Right cardiac atrium (tissue), 5 donors: ENCODE data around the gene RAB3C. TPM values are rescaled to one million over a fixed set of nuclear protein-coding genes. Genes with fewer than 3 reads are reported as not detected.

Experiments used
- ATAC-seq, 2 donors: fragments of 200-7000 bp; cut with Tn5 transposase; one replicate each; pipeline versions ENCODE4 v1.8.0 to v1.9.1; 2020; ENCODE audit warnings: moderate library complexity in 2 of 2, mild to moderate bottlenecking in 1 of 2
- DNase-seq, 3 donors: peaks; one replicate each; pipeline ENCODE4 v3.0.0-alpha.2; 2020
- H3K27ac ChIP-seq: one replicate; pipeline ENCODE4 v1.5.1; 2013; ENCODE audit warnings: mild to moderate bottlenecking, low read length, control low read depth, moderate library complexity
- H3K27me3 ChIP-seq: one replicate; pipeline ENCODE4 v1.6.1; 2013; ENCODE audit not compliant: control insufficient read depth, insufficient read depth
- H3K4me1 ChIP-seq: one replicate; pipeline ENCODE4 v1.6.1; 2013; ENCODE audit warnings: low read length; ENCODE audit not compliant: control insufficient read depth, insufficient read depth
- H3K4me3 ChIP-seq: one replicate; pipeline ENCODE4 v1.5.1; 2013; ENCODE audit warnings: low read length, control low read depth
- H3K9me3 ChIP-seq: one replicate; pipeline ENCODE4 v1.6.1; 2013; ENCODE audit warnings: low read length; ENCODE audit not compliant: control insufficient read depth
- WGBS: extraction: QIAGEN DNeasy Blood & Tissue Kit; methylation state at CpG from one replicate; pipeline ENCODE4 v1.1.7; 2013; 5-methylcytosine and 5-hydroxymethylcytosine counted together
- intact Hi-C, 4 donors: fragments of 100-400 bp; cut with DNase I; formaldehyde crosslinking; loops; one replicate each; pipeline versions ENCODE4 v1.11.0 to v1.14.0; 2022 to 2023
- polyA plus RNA-seq: library from polyadenylated mRNA; stranded (reverse); fragments of 200-250 nt; gene quantifications from one replicate; pipeline ENCODE4 v1.2.3, GENCODE V29; 2013
- total RNA-seq, 4 donors: library from RNA; stranded (reverse); fragmentation: NEBNext Ultra II Directional; extraction: Animal tissue kit (Norgen Biotek cat#: 25700); gene quantifications; one replicate each; pipeline ENCODE4 v1.2.1, GENCODE V29; 2021
- donor health status: healthy with polysubstance abuse.
- donor health status: DM: no; HTN: yes; CAD: no.
- donor health status: DM: no; HTN: no; CAD: no.
- donor health status: DM: no; HTN: yes; CAD: no; lungs with severe emphysema.
- donor health status: DM: yes; HTN: yes; CAD: no.

Gene RAB3C
- total and polyA plus RNA-seq, 5 donors, result 0.34 to 1.3 (median 0.53) TPM

GRCh38 chr5:58800861-58801540 lies 218.1 kb downstream of the RAB3C start:
- no peaks in the 10 kb centered on the region for H3K4me1 ChIP-seq
- no peak overlapping the region for H3K4me3 ChIP-seq
- no peak overlapping the region for H3K27ac ChIP-seq
- H3K9me3 ChIP-seq, result no peaks in the 10 kb centered on the region
- peaks cover 2% of the 10 kb centered on the region for H3K27me3 ChIP-seq
- ATAC-seq, result no peak
- intact Hi-C loops, result no loop called here
- no peak for DNase-seq
- WGBS, result 62% methylated on average over 5 of the region's 5 CpGs

- DNase-seq, result no peak
- Histone ChIP-seq H3K27me3 (peaks cover 2% of the 10 kb centered on the region), H3K4me1 (no peaks in the 10 kb centered on the region), H3K27ac (no peak overlapping the region), H3K4me3 (no peak overlapping the region), H3K9me3 (no peaks in the 10 kb centered on the region)
- ATAC-seq, result no peak
- intact Hi-C loops, result no loop called here
Observed at GRCh38 chr5:58803056-58803455, 220.2 kb downstream of the RAB3C start.

- DNase-seq (no peak), ATAC-seq (no peak)
- Histone ChIP-seq H3K4me1 (no peaks in the 10 kb centered on the region), H3K4me3 (no peak overlapping the region), H3K9me3 (no peaks in the 10 kb centered on the region), H3K27me3 (peaks cover 2% of the 10 kb centered on the region), H3K27ac (no peak overlapping the region)
- intact Hi-C loops, result no loop called here
Observed at GRCh38 chr5:58804291-58804690, 221.4 kb downstream of the RAB3C start.

GRCh38 chr5:58810086-58810485 lies 227.2 kb downstream of the RAB3C start:
- H3K4me3 ChIP-seq, result no peak overlapping the region
- no peaks in the 10 kb centered on the region for H3K4me1 ChIP-seq
- WGBS, result 44% methylated on average over 1 of the region's 1 CpG
- no peaks in the 10 kb centered on the region for H3K27me3 ChIP-seq
- H3K9me3 ChIP-seq, result no peaks in the 10 kb centered on the region
- no peak for DNase-seq
- intact Hi-C loops, result no loop called here
- H3K27ac ChIP-seq, result no peak overlapping the region
- ATAC-seq, result no peak

- 94% methylated on average over 3 of the region's 3 CpGs for WGBS
- Histone ChIP-seq H3K4me3 (no peak overlapping the region), H3K27me3 (no peaks in the 10 kb centered on the region), H3K4me1 (no peaks in the 10 kb centered on the region), H3K9me3 (no peaks in the 10 kb centered on the region), H3K27ac (no peak overlapping the region)
- intact Hi-C loops, result no loop called here
- DNase-seq, result no peak
- ATAC-seq, result no peak
Observed at GRCh38 chr5:58813855-58814254, 231.0 kb downstream of the RAB3C start.

GRCh38 chr5:58816181-58816731 lies 233.4 kb downstream of the RAB3C start:
- H3K4me1 ChIP-seq, result no peaks in the 10 kb centered on the region
- intact Hi-C loops, result no loop called here
- ATAC-seq (no peak), DNase-seq (no peak)
- WGBS, result 78% methylated on average over 4 of the region's 4 CpGs
- no peak overlapping the region for H3K27ac ChIP-seq
- no peaks in the 10 kb centered on the region for H3K9me3 ChIP-seq
- H3K4me3 ChIP-seq, result no peak overlapping the region
- H3K27me3 ChIP-seq, result no peaks in the 10 kb centered on the region

GRCh38 chr5:58818465-58818864 lies 235.6 kb downstream of the RAB3C start:
- no peak overlapping the region for H3K4me3 ChIP-seq
- no peak overlapping the region for H3K27ac ChIP-seq
- 84% methylated on average over 1 of the region's 1 CpG for WGBS
- ATAC-seq (no peak), DNase-seq (no peak)
- intact Hi-C loops, result no loop called here
- H3K9me3 ChIP-seq, result no peaks in the 10 kb centered on the region
- no peaks in the 10 kb centered on the region for H3K27me3 ChIP-seq
- no peaks in the 10 kb centered on the region for H3K4me1 ChIP-seq

- Histone ChIP-seq H3K27me3 (no peaks in the 10 kb centered on the region), H3K27ac (no peak overlapping the region), H3K4me1 (no peaks in the 10 kb centered on the region), H3K4me3 (no peak overlapping the region), H3K9me3 (no peaks in the 10 kb centered on the region)
- intact Hi-C loops, result no loop called here
- DNase-seq (no peak), ATAC-seq (no peak)
- 74% methylated on average over 2 of the region's 2 CpGs for WGBS
Observed at GRCh38 chr5:58825441-58825840, 242.6 kb downstream of the RAB3C start.

GRCh38 chr5:58825899-58826298 lies 243.0 kb downstream of the RAB3C start:
- no peak for ATAC-seq
- DNase-seq, result no peak
- WGBS, result 55% methylated on average over 3 of the region's 3 CpGs
- Histone ChIP-seq H3K9me3 (no peaks in the 10 kb centered on the region), H3K4me1 (no peaks in the 10 kb centered on the region), H3K4me3 (no peak overlapping the region), H3K27ac (no peak overlapping the region), H3K27me3 (no peaks in the 10 kb centered on the region)
- intact Hi-C loops, result no loop called here

GRCh38 chr5:58827463-58827862 lies 244.6 kb downstream of the RAB3C start:
- Histone ChIP-seq H3K27ac (no peak overlapping the region), H3K4me1 (no peaks in the 10 kb centered on the region), H3K4me3 (no peak overlapping the region), H3K9me3 (no peaks in the 10 kb centered on the region), H3K27me3 (no peaks in the 10 kb centered on the region)
- no peak for ATAC-seq
- DNase-seq, result no peak
- intact Hi-C loops, result no loop called here
- 55% methylated on average over 2 of the region's 2 CpGs for WGBS

- DNase-seq (no peak), ATAC-seq (no peak)
- Histone ChIP-seq H3K27ac (no peak overlapping the region), H3K4me3 (no peak overlapping the region), H3K9me3 (no peaks in the 10 kb centered on the region), H3K4me1 (no peaks in the 10 kb centered on the region), H3K27me3 (no peaks in the 10 kb centered on the region)
- WGBS, result 84% methylated on average over 4 of the region's 4 CpGs
- intact Hi-C loops, result no loop called here
Observed at GRCh38 chr5:58828258-58828657, 245.4 kb downstream of the RAB3C start.
